Endothelial cell (in vitro differentiated cells): ENCODE results near the gene SPACA9. TPM values are rescaled to one million over a fixed set of nuclear protein-coding genes. Genes with fewer than 3 reads are reported as not detected.

ENCODE experiments used
- DNase-seq: peaks from one replicate; pipeline ENCODE4 v3.0.0; 2021; ENCODE audit warnings: low spot score
- H3K27ac Mint-ChIP-seq: one replicate; pipeline ENCODE4 v1.8.0; 2021; ENCODE audit warnings: mixed read lengths, inconsistent platforms; ENCODE audit not compliant: unreplicated experiment
- H3K27me3 Mint-ChIP-seq: one replicate; pipeline ENCODE4 v1.8.0; 2021; ENCODE audit warnings: mild to moderate bottlenecking, moderate library complexity, mixed read lengths, inconsistent platforms; ENCODE audit not compliant: unreplicated experiment
- H3K36me3 Mint-ChIP-seq: one replicate; pipeline ENCODE4 v1.8.0; 2021; ENCODE audit warnings: mild to moderate bottlenecking, low read depth, mixed read lengths, inconsistent platforms; ENCODE audit not compliant: unreplicated experiment
- H3K4me1 Mint-ChIP-seq: one replicate; pipeline ENCODE4 v1.8.0; 2021; ENCODE audit warnings: mild to moderate bottlenecking, mixed read lengths, inconsistent platforms; ENCODE audit not compliant: unreplicated experiment
- H3K4me3 Mint-ChIP-seq: one replicate; pipeline ENCODE4 v1.8.0; 2021; ENCODE audit warnings: mild to moderate bottlenecking, mixed read lengths, inconsistent platforms; ENCODE audit not compliant: unreplicated experiment
- H3K9me3 Mint-ChIP-seq: one replicate; pipeline ENCODE4 v1.8.0; 2021; ENCODE audit warnings: mixed read lengths, inconsistent platforms; ENCODE audit not compliant: unreplicated experiment
- total RNA-seq: library from RNA; stranded (reverse); fragmentation: NEBNext Ultra II Directional; extraction: Animal tissue kit (Norgen Biotek cat#: 25700); gene quantifications from one replicate; pipeline ENCODE4 v1.2.1, GENCODE V29; 2021; ENCODE audit not compliant: unreplicated experiment
- TF ChIP-seq, protein P1 (sequence below): fragments of 200-600 bp; sonication (generic); IDR thresholded peaks from one replicate; pipeline ENCODE4 v1.5.0; 2021; ENCODE audit warnings: antibody characterized with exemption; ENCODE audit not compliant: unreplicated experiment

Gene SPACA9
- total RNA-seq, 1 donor from 2014 or later, result 2.7 TPM

DNA sequence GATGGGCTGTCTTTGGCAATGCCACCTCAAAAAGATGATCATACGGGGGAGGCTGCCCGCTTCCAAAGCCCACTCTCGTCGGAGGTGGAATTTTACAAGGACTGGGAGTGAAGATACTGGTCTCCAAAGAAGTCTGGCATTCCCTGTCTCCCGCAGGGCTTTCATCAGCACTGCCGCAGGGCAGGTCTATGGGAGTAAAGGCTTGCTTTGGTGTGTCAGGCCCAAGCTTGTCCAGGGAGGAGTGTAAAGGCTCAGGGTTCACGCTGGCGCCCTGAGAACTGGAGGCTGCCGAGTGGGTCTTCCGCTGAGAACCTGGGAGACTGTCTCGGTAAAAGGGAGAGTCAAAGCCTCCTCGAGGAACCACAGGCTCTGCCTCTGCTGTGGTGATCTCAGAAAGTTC is 27.0 kb downstream of the SPACA9 start:
- peaks cover 2% of the 10 kb centered on the region for H3K4me1 Mint-ChIP-seq
- TF ChIP-seq, protein P1, sequence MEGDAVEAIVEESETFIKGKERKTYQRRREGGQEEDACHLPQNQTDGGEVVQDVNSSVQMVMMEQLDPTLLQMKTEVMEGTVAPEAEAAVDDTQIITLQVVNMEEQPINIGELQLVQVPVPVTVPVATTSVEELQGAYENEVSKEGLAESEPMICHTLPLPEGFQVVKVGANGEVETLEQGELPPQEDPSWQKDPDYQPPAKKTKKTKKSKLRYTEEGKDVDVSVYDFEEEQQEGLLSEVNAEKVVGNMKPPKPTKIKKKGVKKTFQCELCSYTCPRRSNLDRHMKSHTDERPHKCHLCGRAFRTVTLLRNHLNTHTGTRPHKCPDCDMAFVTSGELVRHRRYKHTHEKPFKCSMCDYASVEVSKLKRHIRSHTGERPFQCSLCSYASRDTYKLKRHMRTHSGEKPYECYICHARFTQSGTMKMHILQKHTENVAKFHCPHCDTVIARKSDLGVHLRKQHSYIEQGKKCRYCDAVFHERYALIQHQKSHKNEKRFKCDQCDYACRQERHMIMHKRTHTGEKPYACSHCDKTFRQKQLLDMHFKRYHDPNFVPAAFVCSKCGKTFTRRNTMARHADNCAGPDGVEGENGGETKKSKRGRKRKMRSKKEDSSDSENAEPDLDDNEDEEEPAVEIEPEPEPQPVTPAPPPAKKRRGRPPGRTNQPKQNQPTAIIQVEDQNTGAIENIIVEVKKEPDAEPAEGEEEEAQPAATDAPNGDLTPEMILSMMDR, result no peak

DNA sequence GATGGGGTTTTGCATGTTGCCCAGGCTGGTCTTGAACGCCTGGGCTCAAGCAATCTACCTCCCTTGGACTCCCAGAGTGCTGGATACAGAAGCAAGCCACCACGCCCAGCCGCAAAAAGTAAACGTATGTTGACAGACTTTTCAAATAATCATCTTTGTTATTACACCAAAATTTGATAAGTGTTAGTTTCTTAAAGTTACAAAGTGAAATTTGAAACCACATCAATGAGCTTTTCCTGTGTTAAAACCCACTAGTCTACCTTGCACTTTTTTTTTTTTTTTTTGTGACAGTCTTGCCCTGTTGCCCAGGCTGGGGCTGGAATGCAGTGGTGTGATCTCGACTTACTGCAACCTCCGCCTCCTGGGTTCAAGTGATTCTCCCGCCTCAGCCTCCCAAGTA is 29.9 kb downstream of the SPACA9 start:
- Mint-ChIP-seq H3K36me3 (peaks cover 29% of the 10 kb centered on the region), H3K27ac (no peak overlapping the region), H3K4me3 (no peak overlapping the region), H3K27me3 (no peaks in the 10 kb centered on the region), H3K9me3 (no peaks in the 10 kb centered on the region), H3K4me1 (peaks cover 2% of the 10 kb centered on the region)
- TF ChIP-seq, protein P1, result no peak
- DNase-seq, result no peak

More for the DNA sequence above, 27.0 kb downstream of the SPACA9 start:
- H3K36me3 Mint-ChIP-seq, result peaks cover 32% of the 10 kb centered on the region
- no peaks in the 10 kb centered on the region for H3K9me3 Mint-ChIP-seq
- peak overlapping the region; percentile 67 for H3K4me3 Mint-ChIP-seq
- H3K27me3 Mint-ChIP-seq, result no peaks in the 10 kb centered on the region
- no peak for DNase-seq
- no peak overlapping the region for H3K27ac Mint-ChIP-seq

DNA sequence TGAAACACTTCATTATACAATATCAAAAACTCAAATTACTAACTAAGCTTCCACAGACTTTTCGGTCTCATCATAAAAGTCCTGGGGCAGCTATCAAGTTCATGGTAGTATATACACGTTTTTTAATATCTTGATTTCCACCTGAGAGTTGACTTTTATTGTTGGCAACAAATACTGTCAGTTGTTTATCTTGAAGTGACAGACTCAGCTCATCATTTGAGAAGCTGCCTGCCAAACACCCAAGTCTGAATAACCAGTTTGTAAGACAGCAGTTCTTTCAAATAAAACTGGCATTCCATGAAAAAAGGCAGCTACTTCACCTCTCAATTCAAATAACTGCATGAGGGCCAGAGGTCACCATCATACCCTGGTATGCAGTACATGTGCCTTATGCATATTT is 30.6 kb downstream of the SPACA9 start:
- no peak overlapping the region for H3K27ac Mint-ChIP-seq
- DNase-seq, result no peak
- H3K9me3 Mint-ChIP-seq, result no peaks in the 10 kb centered on the region
- no peaks in the 10 kb centered on the region for H3K4me1 Mint-ChIP-seq
- H3K36me3 Mint-ChIP-seq, result peaks cover 29% of the 10 kb centered on the region
- H3K27me3 Mint-ChIP-seq, result no peaks in the 10 kb centered on the region
- TF ChIP-seq, protein P1, result no peak
- H3K4me3 Mint-ChIP-seq, result no peak overlapping the region

DNA sequence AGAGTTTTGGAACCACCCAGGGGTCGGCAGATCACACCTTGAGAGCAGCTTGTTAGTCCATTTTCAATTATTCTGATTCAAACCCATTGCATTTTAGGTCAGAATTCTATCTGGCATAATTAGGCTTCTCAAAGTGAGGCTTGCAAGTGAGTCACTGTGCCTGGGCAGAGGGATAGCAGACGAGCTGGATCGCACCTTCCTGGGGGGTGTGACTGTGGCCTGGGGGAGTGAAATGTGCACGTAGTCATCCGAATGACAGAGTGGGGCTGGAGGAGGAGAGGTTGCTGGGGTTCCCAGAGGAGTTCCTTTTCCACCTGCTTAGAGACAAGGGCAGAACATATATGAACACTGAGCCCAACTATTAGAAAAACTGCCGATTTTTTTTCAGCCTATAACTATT is 31.7 kb downstream of the SPACA9 start:
- no peak overlapping the region for H3K27ac Mint-ChIP-seq
- H3K9me3 Mint-ChIP-seq, result no peaks in the 10 kb centered on the region
- peaks cover 26% of the 10 kb centered on the region for H3K36me3 Mint-ChIP-seq
- no peaks in the 10 kb centered on the region for H3K27me3 Mint-ChIP-seq
- TF ChIP-seq, protein P1, result no peak
- peak overlapping the region; percentile 6 for H3K4me3 Mint-ChIP-seq
- H3K4me1 Mint-ChIP-seq, result no peaks in the 10 kb centered on the region
- no peak for DNase-seq

DNA sequence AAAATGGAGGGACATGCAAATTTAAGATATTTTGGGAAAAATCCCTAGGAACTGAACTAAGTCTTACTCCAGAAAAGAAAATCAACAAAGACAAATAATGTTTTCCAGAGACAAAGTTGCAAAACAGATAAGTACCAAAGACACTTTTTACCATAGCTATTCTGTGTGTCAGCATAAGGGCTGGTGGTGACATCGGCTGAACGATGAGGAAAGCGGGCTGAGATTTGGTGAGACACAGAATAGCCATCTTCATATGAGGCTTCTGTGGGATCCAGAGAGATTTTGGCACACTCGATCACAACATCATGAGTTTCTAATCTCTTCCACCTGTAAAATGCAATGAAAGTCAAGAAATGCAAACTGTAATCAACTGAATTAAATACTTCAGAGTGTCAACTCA is 33.4 kb downstream of the SPACA9 start:
- H3K27ac Mint-ChIP-seq, result no peak overlapping the region
- no peaks in the 10 kb centered on the region for H3K9me3 Mint-ChIP-seq
- H3K4me1 Mint-ChIP-seq, result no peaks in the 10 kb centered on the region
- DNase-seq, result no peak
- H3K36me3 Mint-ChIP-seq, result peaks cover 26% of the 10 kb centered on the region
- TF ChIP-seq, protein P1, result no peak
- no peak overlapping the region for H3K4me3 Mint-ChIP-seq
- no peaks in the 10 kb centered on the region for H3K27me3 Mint-ChIP-seq
